ENCODE measurements around the gene PTPRO. TPM values are rescaled to one million over a fixed set of nuclear protein-coding genes. Genes with fewer than 3 reads are reported as not detected.
A peak's percentile ranks its signal among the peaks of the same experiment; 100 is the strongest.

The PTPRO gene
- total and polyA plus RNA-seq, 4 donors, result 0.31 to 3.3 (median 1.1) TPM

DNA sequence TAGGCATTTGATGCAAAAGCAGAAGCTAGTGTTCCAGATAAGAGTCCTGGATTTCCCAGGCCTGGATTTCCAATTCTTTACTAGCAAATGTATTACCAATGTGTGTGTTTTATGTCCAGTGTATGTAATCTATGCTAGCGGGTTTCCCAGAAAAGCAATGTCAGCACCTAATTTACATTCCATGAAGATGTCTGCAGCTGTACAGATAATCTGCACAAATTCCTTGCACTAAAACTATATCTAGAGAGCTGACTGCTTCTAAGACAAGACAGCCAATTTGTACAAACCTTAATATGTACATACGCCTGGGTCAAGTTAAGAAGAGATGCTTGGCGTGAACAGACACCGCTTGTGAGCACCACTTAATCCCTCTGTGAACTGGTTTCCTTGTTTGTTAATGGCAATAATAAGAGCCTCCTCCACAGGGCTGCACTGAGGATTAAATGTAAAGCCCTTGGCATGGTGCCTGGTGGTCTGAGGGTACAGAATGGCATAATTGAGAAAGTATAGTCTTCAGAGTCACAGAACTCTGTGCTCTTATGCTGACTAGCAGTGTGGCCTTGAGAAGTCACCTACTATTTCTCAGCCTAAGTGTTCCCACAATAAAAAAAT is 281.3 kb downstream of the PTPRO start (continued):
- TF ChIP-seq, protein P1, sequence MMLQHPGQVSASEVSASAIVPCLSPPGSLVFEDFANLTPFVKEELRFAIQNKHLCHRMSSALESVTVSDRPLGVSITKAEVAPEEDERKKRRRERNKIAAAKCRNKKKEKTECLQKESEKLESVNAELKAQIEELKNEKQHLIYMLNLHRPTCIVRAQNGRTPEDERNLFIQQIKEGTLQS (IDR thresholded peaks at IDR 0.05), result no peak
- TF ChIP-seq JUND (IDR thresholded peaks at IDR 0.05) (no peak), RXRA (IDR thresholded peaks at IDR 0.05) (no peak)

DNA sequence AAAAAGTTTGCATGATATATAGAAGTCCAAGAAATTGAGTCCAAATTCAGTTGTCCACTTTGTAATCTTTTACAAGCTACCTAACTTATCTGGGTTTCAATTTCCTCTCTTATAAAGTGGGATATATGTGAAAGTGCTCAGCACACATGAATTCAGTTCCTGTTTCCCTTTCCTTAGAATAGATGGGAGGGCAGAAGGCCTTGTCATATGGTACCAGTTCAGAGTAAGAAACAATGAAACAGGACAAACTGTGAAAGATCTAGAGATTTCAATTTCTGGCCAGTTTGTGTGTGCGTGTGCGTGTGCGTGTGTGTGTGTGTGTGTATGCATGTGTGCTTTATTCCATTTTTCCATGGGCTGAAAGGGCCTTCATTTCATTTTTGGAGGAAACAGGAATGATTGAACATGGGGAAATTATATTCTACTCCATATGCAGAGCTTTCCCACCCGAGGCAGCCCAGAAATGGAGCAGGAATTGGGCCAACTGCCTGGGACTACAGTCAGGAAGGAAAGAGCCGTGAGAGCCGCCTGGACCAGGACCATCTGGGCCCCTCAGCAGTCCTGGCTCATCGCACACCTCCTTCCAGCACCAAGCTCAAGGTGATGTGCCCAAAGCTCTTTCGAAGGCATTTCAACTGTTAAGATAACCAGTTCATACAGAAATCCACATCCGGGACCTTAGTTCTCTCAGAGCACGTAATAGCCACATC is 283.7 kb downstream of the PTPRO start:
- no peaks in the 10 kb centered on the region for H3K9me3 ChIP-seq (ENCODE audit: control insufficient read depth in 4 of 4, low read length in 3 of 4)
- no peaks in the 10 kb centered on the region for H3K27me3 ChIP-seq (ENCODE audit: control insufficient read depth in 4 of 4, insufficient read depth in 4 of 4, low read length in 3 of 4)
- WGBS, result 87% methylated on average over 10 of the region's 10 CpGs
- H3K4me1 ChIP-seq (ENCODE audit: control insufficient read depth in 4 of 4, insufficient read depth in 4 of 4, low read length in 3 of 4), result no peaks in the 10 kb centered on the region
- no peak overlapping the region for H3K27ac ChIP-seq (ENCODE audit: low read depth in 1 of 2, low read length in 2 of 2)
- TF ChIP-seq NR2F2 (IDR thresholded peaks at IDR 0.05) (peak; percentile 49), JUND (IDR thresholded peaks at IDR 0.05) (no peak)
- DNase-seq (ENCODE audit: low spot score), result no peak
- no peaks in the 10 kb centered on the region for H3K36me3 ChIP-seq (ENCODE audit: control insufficient read depth in 4 of 4, insufficient read depth in 3 of 4, low read depth in 1 of 4, low read length in 3 of 4)
- no peak overlapping the region for H3K4me3 ChIP-seq (ENCODE audit: low read depth in 1 of 3, low read length in 3 of 3)
- no peak overlapping the region for H3K9ac ChIP-seq (ENCODE audit: low read depth in 1 of 2, low read length in 2 of 2)

DNA sequence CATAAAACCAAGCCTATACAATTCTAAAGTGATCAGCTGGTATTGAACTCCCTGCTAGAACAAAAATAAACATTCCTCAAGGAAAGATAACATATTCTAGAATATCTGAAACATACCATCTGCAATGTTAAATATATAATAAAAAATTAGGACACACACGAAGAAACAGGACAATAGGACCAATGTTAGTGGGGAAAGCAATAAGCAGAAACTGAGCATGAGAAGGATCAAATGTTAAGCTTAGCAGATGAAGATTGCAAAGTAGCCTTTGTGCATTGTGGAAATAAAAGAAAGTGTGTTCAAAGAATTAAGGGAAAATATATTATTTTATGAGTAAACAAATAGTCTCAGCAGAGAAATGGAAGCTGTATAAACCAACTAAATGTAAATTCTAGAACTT is 286.1 kb downstream of the PTPRO start:
- Histone ChIP-seq H3K27me3 (ENCODE audit: control insufficient read depth in 4 of 4, insufficient read depth in 4 of 4, low read length in 3 of 4) (no peaks in the 10 kb centered on the region), H3K36me3 (ENCODE audit: control insufficient read depth in 4 of 4, insufficient read depth in 3 of 4, low read depth in 1 of 4, low read length in 3 of 4) (no peaks in the 10 kb centered on the region), H3K27ac (ENCODE audit: low read depth in 1 of 2, low read length in 2 of 2) (no peak overlapping the region), H3K9ac (ENCODE audit: low read depth in 1 of 2, low read length in 2 of 2) (no peak overlapping the region), H3K9me3 (ENCODE audit: control insufficient read depth in 4 of 4, low read length in 3 of 4) (peaks cover 0 to 2% (median 0%) of the 10 kb centered on the region in 4 donors), H3K4me3 (ENCODE audit: low read depth in 1 of 3, low read length in 3 of 3) (no peak overlapping the region), H3K4me1 (ENCODE audit: control insufficient read depth in 4 of 4, insufficient read depth in 4 of 4, low read length in 3 of 4) (no peaks in the 10 kb centered on the region)
- WGBS, result 82% methylated on average over 1 of the region's 1 CpG
- no peak for DNase-seq (ENCODE audit: low spot score)
- no peak for TF ChIP-seq NR2F2 (IDR thresholded peaks at IDR 0.05)
- no peak for TF ChIP-seq GABPA (IDR thresholded peaks at IDR 0.05 in 1 of 2, conservative IDR thresholded peaks at IDR 0.05 in 1 of 2)
- TF ChIP-seq HNF4A (conservative IDR thresholded peaks at IDR 0.05), result no peak
- TF ChIP-seq, protein P2, sequence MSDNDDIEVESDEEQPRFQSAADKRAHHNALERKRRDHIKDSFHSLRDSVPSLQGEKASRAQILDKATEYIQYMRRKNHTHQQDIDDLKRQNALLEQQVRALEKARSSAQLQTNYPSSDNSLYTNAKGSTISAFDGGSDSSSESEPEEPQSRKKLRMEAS (IDR thresholded peaks at IDR 0.05), result no peak
- TF ChIP-seq RXRA (IDR thresholded peaks at IDR 0.05), result no peak
- no peak for TF ChIP-seq HNF4G (IDR thresholded peaks at IDR 0.05)
- TF ChIP-seq RAD21 (IDR thresholded peaks at IDR 0.05), result no peak
- TF ChIP-seq EGR1 (IDR thresholded peaks at IDR 0.05; ENCODE audit: low read depth in 2 of 2), result no peak
- no peak for TF ChIP-seq FOXA2 (IDR thresholded peaks at IDR 0.05)
- TF ChIP-seq JUND (IDR thresholded peaks at IDR 0.05), result no peak
- TF ChIP-seq TAF1 (conservative IDR thresholded peaks at IDR 0.05), result no peak
- TF ChIP-seq, protein P3, sequence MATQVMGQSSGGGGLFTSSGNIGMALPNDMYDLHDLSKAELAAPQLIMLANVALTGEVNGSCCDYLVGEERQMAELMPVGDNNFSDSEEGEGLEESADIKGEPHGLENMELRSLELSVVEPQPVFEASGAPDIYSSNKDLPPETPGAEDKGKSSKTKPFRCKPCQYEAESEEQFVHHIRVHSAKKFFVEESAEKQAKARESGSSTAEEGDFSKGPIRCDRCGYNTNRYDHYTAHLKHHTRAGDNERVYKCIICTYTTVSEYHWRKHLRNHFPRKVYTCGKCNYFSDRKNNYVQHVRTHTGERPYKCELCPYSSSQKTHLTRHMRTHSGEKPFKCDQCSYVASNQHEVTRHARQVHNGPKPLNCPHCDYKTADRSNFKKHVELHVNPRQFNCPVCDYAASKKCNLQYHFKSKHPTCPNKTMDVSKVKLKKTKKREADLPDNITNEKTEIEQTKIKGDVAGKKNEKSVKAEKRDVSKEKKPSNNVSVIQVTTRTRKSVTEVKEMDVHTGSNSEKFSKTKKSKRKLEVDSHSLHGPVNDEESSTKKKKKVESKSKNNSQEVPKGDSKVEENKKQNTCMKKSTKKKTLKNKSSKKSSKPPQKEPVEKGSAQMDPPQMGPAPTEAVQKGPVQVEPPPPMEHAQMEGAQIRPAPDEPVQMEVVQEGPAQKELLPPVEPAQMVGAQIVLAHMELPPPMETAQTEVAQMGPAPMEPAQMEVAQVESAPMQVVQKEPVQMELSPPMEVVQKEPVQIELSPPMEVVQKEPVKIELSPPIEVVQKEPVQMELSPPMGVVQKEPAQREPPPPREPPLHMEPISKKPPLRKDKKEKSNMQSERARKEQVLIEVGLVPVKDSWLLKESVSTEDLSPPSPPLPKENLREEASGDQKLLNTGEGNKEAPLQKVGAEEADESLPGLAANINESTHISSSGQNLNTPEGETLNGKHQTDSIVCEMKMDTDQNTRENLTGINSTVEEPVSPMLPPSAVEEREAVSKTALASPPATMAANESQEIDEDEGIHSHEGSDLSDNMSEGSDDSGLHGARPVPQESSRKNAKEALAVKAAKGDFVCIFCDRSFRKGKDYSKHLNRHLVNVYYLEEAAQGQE (IDR thresholded peaks at IDR 0.05), result no peak
- TF ChIP-seq, protein P1 (IDR thresholded peaks at IDR 0.05), result no peak
- no peak for TF ChIP-seq YY1 (IDR thresholded peaks at IDR 0.05)

Measured in liver (tissue), 9 donors.